GM18502 (cell line): ENCODE results near the gene CCR5AS.

Experiments
- ATAC-seq: cut with Tn5 transposase; IDR thresholded peaks from one replicate; pipeline ENCODE4 v1.9.1; 2021; ENCODE audit warnings: mild to moderate bottlenecking; ENCODE audit not compliant: unreplicated experiment, poor library complexity

The CCR5AS gene

GRCh38 chr3:46325645-46326300 is 81.1 kb downstream of the CCR5AS start:
- ATAC-seq: no peak

- no peak for ATAC-seq
Observed at GRCh38 chr3:46324036-46324435, 82.8 kb downstream of the CCR5AS start.

- ATAC-seq: no peak
Observed at GRCh38 chr3:46321461-46322104, 85.3 kb downstream of the CCR5AS start.

GRCh38 chr3:46318207-46318927 is 88.5 kb downstream of the CCR5AS start:
- no peak for ATAC-seq

DNA sequence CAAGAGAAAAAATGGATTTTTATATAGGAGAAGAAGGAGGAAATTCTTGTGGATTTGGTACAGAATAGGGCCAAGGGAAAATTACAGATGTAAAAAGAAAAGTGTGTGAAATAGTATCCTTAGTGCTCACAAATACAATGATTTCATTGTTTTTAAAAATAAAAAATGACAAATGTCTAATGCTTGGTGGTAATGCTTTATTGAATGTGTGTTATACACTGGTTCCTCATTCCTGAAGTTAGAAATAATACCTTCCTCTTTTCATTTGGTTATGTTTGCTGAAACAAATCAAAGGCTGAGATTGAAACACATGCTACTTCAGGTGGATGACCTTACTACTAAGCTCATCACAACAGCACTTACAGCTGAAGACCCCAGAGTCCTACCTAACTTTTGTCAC is 90.7 kb downstream of the CCR5AS start:
- no peak for ATAC-seq

DNA sequence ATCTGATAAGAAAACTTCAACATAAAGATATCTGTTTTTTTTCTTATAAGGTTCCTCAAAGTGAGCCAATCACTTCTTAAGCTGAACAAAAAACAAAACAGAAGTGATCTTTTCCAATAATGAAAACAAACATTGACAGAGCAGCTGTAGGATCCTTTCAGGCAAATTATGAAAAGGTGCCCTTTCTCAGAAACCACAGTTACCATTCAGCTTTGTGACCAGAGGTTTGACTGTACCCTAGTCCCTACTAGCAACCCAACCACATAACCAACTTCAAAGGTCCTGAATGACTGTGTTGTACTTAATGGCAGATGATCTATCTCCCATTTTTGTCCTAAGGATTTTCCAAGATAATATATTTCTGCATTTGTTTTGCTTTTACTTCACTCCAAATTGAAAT is 92.3 kb downstream of the CCR5AS start:
- peak; percentile 56 for ATAC-seq
